DOHH2 (cell line): ENCODE measurements around the gene DNAJC21.

Experiments used
- H3F3A ChIP-seq: fragments of 200-600 bp; sonication (generic), shearing (Covaris generic); 2 replicates; pipeline ENCODE4 v1.6.0; 2016; ENCODE audit warnings: antibody characterized with exemption, mild to moderate bottlenecking; ENCODE audit not compliant: control insufficient read depth, insufficient read depth
- H3K27ac ChIP-seq: fragments of 200-600 bp; sonication (generic); 2 replicates; pipeline ENCODE4 v1.5.1; 2014; ENCODE audit warnings: low read depth, mild to moderate bottlenecking, low read length, moderate library complexity
- H3K27me3 ChIP-seq: fragments of 200-600 bp; sonication (generic); 2 replicates; pipeline ENCODE4 v1.6.1; 2014; ENCODE audit warnings: mild to moderate bottlenecking, low read length, mixed read lengths; ENCODE audit not compliant: control insufficient read depth
- H3K36me3 ChIP-seq: fragments of 200-600 bp; sonication (generic); 2 replicates; pipeline ENCODE4 v1.6.1; 2014; ENCODE audit warnings: mild to moderate bottlenecking, low read length, moderate library complexity, mixed read lengths; ENCODE audit not compliant: control insufficient read depth
- H3K4me1 ChIP-seq: fragments of 200-600 bp; sonication (generic); 2 replicates; pipeline ENCODE4 v1.6.1; 2014; ENCODE audit warnings: mild to moderate bottlenecking, low read length, mixed read lengths; ENCODE audit not compliant: control insufficient read depth
- H3K4me2 ChIP-seq: fragments of 200-600 bp; sonication (generic); 2 replicates; pipeline ENCODE4 v1.6.0; 2014; ENCODE audit warnings: mild to moderate bottlenecking, low read length, moderate library complexity
- H3K4me3 ChIP-seq: fragments of 200-600 bp; sonication (generic); 2 replicates; pipeline ENCODE4 v1.5.1; 2014; ENCODE audit warnings: mild to moderate bottlenecking, low read length, mixed read lengths
- H3K79me2 ChIP-seq: fragments of 200-600 bp; sonication (generic); 2 replicates; pipeline ENCODE4 v1.6.1; 2014; ENCODE audit warnings: mild to moderate bottlenecking, low read length, mixed read lengths; ENCODE audit not compliant: control insufficient read depth
- H3K9me2 ChIP-seq: fragments of 200-600 bp; sonication (generic); replicated peaks from 2 replicates; pipeline ENCODE4 v1.6.1; 2014; ENCODE audit warnings: mild to moderate bottlenecking, low read length, mixed read lengths; ENCODE audit not compliant: control insufficient read depth
- H3K9me3 ChIP-seq: fragments of 200-600 bp; sonication (generic); 2 replicates; pipeline ENCODE4 v1.6.1; 2014; ENCODE audit warnings: antibody characterized with exemption, low read length, mixed read lengths; ENCODE audit not compliant: control insufficient read depth, insufficient read depth
- H4K20me1 ChIP-seq: fragments of 200-600 bp; sonication (generic); 2 replicates; pipeline ENCODE4 v1.6.0; 2014; ENCODE audit warnings: low read depth, mild to moderate bottlenecking, antibody characterized with exemption, low read length, moderate library complexity; ENCODE audit not compliant: control insufficient read depth, insufficient read depth
- EZH2phosphoT487 ChIP-seq: fragments of 200-600 bp; sonication (generic); IDR thresholded peaks from 2 replicates; pipeline ENCODE4 v1.6.1; 2017; ENCODE audit warnings: borderline replicate concordance, mild to moderate bottlenecking, antibody characterized with exemption, low read length, moderate library complexity, mixed read lengths
- TF ChIP-seq, protein P1 (sequence below): fragments of 200-600 bp; sonication (generic); IDR thresholded peaks from one replicate; pipeline ENCODE4 v1.5.1; 2014; ENCODE audit warnings: antibody characterized with exemption, mild to moderate bottlenecking, low read depth, low read length; ENCODE audit not compliant: poor library complexity, severe bottlenecking

DNAJC21 gene

DNA sequence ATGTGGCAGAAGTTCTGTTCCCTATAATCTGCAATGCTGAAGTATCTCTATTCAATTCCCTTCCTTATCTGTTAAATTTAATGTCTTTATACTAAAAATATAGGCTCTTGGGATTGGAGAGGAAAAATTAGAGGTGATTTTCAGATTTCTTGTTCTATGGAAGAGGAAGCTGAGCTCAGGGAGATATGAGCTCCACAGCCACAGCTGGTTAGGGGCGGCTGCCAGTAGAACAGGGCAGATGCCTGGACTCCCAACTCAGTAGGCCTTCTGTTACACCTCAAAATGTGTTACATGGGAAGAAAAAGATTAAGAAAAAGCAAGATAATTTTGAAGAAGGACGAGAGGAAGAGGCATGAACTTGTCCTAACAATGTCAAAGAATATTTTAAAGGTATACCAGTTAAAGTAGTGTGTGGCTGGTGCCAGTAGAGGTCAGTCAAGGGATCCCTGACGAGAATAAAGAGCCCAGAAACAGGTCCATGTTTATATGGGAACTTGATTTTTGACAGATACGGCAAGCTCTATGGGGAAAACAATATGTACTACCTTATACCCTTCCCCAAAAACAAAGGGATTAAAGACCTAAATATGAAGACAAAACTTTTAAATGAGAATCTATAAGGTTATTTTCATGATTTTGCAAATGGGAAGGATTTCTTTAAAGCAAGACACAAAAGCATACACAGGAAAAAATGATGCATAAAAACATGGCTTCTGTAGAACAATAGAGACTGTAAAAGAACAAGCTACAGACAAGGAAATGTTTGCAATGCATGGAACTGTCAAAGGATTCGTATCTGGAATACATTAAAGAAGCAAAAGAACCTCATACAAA is 28.7 kb downstream of the DNAJC21 start:
- peaks cover 23% of the 10 kb centered on the region for H3K36me3 ChIP-seq
- H3K27ac ChIP-seq = no peak overlapping the region
- 0 out of 2 replicates have a peak, but pooled peaks cover 2% of the 10 kb centered on the region for H3F3A ChIP-seq
- H3K4me2 ChIP-seq = no peak overlapping the region
- no peaks in the 10 kb centered on the region for H3K79me2 ChIP-seq
- H4K20me1 ChIP-seq = no peaks in the 10 kb centered on the region
- no peaks in the 10 kb centered on the region for H3K27me3 ChIP-seq
- no peaks in the 10 kb centered on the region for H3K9me2 ChIP-seq
- H3K9me3 ChIP-seq = no peaks in the 10 kb centered on the region
- H3K4me3 ChIP-seq = no peak overlapping the region
- TF ChIP-seq, protein P1, sequence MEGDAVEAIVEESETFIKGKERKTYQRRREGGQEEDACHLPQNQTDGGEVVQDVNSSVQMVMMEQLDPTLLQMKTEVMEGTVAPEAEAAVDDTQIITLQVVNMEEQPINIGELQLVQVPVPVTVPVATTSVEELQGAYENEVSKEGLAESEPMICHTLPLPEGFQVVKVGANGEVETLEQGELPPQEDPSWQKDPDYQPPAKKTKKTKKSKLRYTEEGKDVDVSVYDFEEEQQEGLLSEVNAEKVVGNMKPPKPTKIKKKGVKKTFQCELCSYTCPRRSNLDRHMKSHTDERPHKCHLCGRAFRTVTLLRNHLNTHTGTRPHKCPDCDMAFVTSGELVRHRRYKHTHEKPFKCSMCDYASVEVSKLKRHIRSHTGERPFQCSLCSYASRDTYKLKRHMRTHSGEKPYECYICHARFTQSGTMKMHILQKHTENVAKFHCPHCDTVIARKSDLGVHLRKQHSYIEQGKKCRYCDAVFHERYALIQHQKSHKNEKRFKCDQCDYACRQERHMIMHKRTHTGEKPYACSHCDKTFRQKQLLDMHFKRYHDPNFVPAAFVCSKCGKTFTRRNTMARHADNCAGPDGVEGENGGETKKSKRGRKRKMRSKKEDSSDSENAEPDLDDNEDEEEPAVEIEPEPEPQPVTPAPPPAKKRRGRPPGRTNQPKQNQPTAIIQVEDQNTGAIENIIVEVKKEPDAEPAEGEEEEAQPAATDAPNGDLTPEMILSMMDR = peak; percentile 53
- no peak for TF ChIP-seq EZH2phosphoT487
- H3K4me1 ChIP-seq = no peaks in the 10 kb centered on the region

DNA sequence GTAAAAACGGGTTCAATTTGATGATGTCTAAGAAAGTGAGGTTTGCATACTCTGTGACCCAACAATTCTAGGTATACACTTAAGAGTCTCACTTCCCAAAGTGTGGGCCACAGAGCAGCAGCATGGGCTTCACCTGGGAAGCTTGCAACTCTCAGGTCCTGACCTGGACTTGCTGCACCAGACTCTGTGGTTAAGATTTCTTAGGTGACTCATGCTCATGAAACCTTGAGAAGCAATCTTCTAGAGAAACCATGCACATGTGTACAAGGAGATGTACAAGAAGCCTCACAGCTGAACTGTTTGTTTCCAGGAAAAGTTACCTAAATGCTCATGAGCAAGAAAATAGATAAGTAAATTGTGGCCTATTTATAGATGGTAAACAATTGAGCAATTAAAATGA is 30.0 kb downstream of the DNAJC21 start:
- H3K4me1 ChIP-seq = no peaks in the 10 kb centered on the region
- no peak overlapping the region for H3K27ac ChIP-seq
- H3K36me3 ChIP-seq = peaks cover 13% of the 10 kb centered on the region
- no peaks in the 10 kb centered on the region for H3K27me3 ChIP-seq
- no peaks in the 10 kb centered on the region for H3K9me2 ChIP-seq
- no peaks in the 10 kb centered on the region for H4K20me1 ChIP-seq
- H3K79me2 ChIP-seq = no peaks in the 10 kb centered on the region
- no peak overlapping the region for H3K4me2 ChIP-seq
- TF ChIP-seq, protein P1 = no peak
- TF ChIP-seq EZH2phosphoT487 = no peak
- H3K9me3 ChIP-seq = no peaks in the 10 kb centered on the region
- H3K4me3 ChIP-seq = no peak overlapping the region
- H3F3A ChIP-seq = no peaks in the 10 kb centered on the region

DNA sequence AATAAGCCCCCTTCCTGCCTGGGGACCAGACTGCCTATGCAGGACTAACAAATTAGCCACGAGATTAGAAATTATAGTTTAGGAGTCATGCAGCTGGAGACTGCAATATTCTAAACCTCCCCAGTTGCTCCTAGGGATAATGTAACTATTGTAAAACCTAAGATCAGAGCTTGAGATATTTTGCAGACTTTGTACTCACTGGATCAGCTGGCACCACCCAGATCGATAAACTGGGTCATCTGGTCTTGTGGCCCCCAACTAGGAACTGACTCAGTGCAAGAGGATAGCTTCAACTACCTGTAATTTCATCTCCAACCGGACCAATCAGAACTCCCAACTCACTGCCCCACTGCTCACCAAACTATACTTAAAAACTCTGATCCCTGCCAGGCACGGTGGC is 38.2 kb downstream of the DNAJC21 start:
- Histone ChIP-seq H3K27me3 (no peaks in the 10 kb centered on the region), H3K4me1 (no peaks in the 10 kb centered on the region), H3F3A (no peaks in the 10 kb centered on the region), H3K4me2 (no peak overlapping the region), H4K20me1 (no peaks in the 10 kb centered on the region), H3K27ac (no peak overlapping the region), H3K79me2 (no peaks in the 10 kb centered on the region), H3K9me3 (0 out of 2 replicates have a peak, but pooled peaks cover 3% of the 10 kb centered on the region), H3K4me3 (no peak overlapping the region), H3K9me2 (no peaks in the 10 kb centered on the region), H3K36me3 (no peaks in the 10 kb centered on the region)
- TF ChIP-seq, protein P1 = no peak
- TF ChIP-seq EZH2phosphoT487 = no peak
